Measurements from ENCODE around the gene RYR3. TPM values are rescaled to one million over a fixed set of nuclear protein-coding genes. Genes with fewer than 3 reads are reported as not detected.

The RYR3 gene
- total and polyA plus RNA-seq, 2 donors (not counting 1 experiment from before 2014, with no cell fraction given) = not detected

GRCh38 chr15:33844186-33844585, 533.4 kb downstream of the RYR3 start:
- H3K9me3 Mint-ChIP-seq (ENCODE audit: insufficient read depth) = no peaks in the 10 kb centered on the region
- H3K4me3 Mint-ChIP-seq = no peak overlapping the region
- Histone ChIP-seq H3K9ac (ENCODE audit: low read length) (no peak overlapping the region), H3K4me1 (ENCODE audit: control insufficient read depth in 2 of 2, insufficient read depth in 2 of 2, low read length in 2 of 2) (no peaks in the 10 kb centered on the region), H3K79me2 (ENCODE audit: control insufficient read depth, insufficient read depth, low read length) (no peaks in the 10 kb centered on the region), H2AFZ (ENCODE audit: insufficient read depth, low read depth, low read length, poor library complexity, severe bottlenecking) (no peak overlapping the region), H3K4me2 (replicated peaks; ENCODE audit: low read depth, low read length, poor library complexity, severe bottlenecking) (no peak overlapping the region), H3K27ac (ENCODE audit: low read length in 2 of 2) (no peak overlapping the region), H3K9me3 (ENCODE audit: control extremely low read depth in 1 of 3, control insufficient read depth in 2 of 3, insufficient read depth in 1 of 3, low read length in 2 of 3) (no peaks in the 10 kb centered on the region), H3K27me3 (replicated peaks in 1 of 4; ENCODE audit: control extremely low read depth in 1 of 4, control insufficient read depth in 3 of 4, insufficient read depth in 4 of 4, low read length in 3 of 4) (no peaks in the 10 kb centered on the region), H3K36me3 (replicated peaks in 1 of 2; ENCODE audit: control extremely low read depth in 1 of 2, control insufficient read depth in 1 of 2, extremely low read depth in 1 of 2, insufficient read depth in 2 of 2, low read length in 1 of 2) (no peaks in the 10 kb centered on the region), H4K20me1 (ENCODE audit: control insufficient read depth, insufficient read depth, low read length, poor library complexity, severe bottlenecking) (no peaks in the 10 kb centered on the region), H3K4me3 (ENCODE audit: control extremely low read depth in 1 of 5, extremely low read depth in 1 of 5, insufficient read depth in 1 of 5, low read depth in 2 of 5, low read length in 4 of 5) (no peak overlapping the region)
- no peak for TF ChIP-seq EZH2 (IDR thresholded peaks at IDR 0.05; ENCODE audit: borderline replicate concordance, insufficient read depth, low read depth, low read length, poor library complexity, severe bottlenecking)
- TF ChIP-seq, protein P1, sequence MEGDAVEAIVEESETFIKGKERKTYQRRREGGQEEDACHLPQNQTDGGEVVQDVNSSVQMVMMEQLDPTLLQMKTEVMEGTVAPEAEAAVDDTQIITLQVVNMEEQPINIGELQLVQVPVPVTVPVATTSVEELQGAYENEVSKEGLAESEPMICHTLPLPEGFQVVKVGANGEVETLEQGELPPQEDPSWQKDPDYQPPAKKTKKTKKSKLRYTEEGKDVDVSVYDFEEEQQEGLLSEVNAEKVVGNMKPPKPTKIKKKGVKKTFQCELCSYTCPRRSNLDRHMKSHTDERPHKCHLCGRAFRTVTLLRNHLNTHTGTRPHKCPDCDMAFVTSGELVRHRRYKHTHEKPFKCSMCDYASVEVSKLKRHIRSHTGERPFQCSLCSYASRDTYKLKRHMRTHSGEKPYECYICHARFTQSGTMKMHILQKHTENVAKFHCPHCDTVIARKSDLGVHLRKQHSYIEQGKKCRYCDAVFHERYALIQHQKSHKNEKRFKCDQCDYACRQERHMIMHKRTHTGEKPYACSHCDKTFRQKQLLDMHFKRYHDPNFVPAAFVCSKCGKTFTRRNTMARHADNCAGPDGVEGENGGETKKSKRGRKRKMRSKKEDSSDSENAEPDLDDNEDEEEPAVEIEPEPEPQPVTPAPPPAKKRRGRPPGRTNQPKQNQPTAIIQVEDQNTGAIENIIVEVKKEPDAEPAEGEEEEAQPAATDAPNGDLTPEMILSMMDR (IDR thresholded peaks at IDR 0.05) = no peak
- POLR2A ChIA-PET = no interaction called here
- H3K4me1 Mint-ChIP-seq = no peaks in the 10 kb centered on the region
- 96% methylated on average over 3 of the region's 4 CpGs for WGBS (ENCODE audit: insufficient coverage)
- ATAC-seq (ENCODE audit: low read depth) (no peak), DNase-seq (no peak)
- peaks cover 7% of the 10 kb centered on the region for H3K27me3 Mint-ChIP-seq
- intact Hi-C loops (cut with micrococcal nuclease) = no loop called here
- CTCF ChIA-PET = no interaction called here
- no peak overlapping the region for H3K27ac Mint-ChIP-seq

DNA sequence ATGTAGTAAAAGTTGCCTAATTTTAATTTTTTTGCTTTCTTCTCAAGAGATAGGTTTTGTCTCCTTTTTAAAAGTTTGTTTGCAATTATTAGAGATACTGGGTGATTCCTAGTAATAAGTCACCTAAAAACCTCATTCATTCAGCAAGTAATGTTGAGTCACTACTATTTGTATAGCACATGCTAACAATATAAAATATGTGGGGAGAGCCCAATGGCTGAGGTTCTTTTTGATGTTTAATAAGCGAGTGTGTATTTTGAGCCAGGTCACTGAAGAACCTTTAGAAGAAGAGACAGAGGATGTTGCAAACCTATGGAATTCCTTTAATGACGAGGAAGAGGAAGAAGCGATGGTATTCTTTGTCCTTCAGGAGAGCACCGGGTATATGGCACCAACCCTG, 533.8 kb downstream of the RYR3 start:
- H3K4me1 ChIP-seq (ENCODE audit: control insufficient read depth in 2 of 2, insufficient read depth in 2 of 2, low read length in 2 of 2) = no peaks in the 10 kb centered on the region
- intact Hi-C loops (cut with micrococcal nuclease) = no loop called here
- no peak overlapping the region for H3K27ac ChIP-seq (ENCODE audit: low read length in 2 of 2)
- DNase-seq (no peak), ATAC-seq (ENCODE audit: low read depth) (no peak)
- no peak overlapping the region for H3K4me3 ChIP-seq (ENCODE audit: control extremely low read depth in 1 of 5, extremely low read depth in 1 of 5, insufficient read depth in 1 of 5, low read depth in 2 of 5, low read length in 4 of 5)
- Mint-ChIP-seq H3K9me3 (ENCODE audit: insufficient read depth) (no peaks in the 10 kb centered on the region), H3K27me3 (peaks cover 5% of the 10 kb centered on the region), H3K4me1 (no peaks in the 10 kb centered on the region), H3K4me3 (no peak overlapping the region), H3K27ac (no peak overlapping the region)
- no peak overlapping the region for H3K4me2 ChIP-seq (replicated peaks; ENCODE audit: low read depth, low read length, poor library complexity, severe bottlenecking)
- no peaks in the 10 kb centered on the region for H3K79me2 ChIP-seq (ENCODE audit: control insufficient read depth, insufficient read depth, low read length)
- ChIA-PET CTCF (no interaction called here), POLR2A (no interaction called here)
- TF ChIP-seq, protein P1 (IDR thresholded peaks at IDR 0.05) = no peak
- no peak for TF ChIP-seq EZH2 (IDR thresholded peaks at IDR 0.05; ENCODE audit: borderline replicate concordance, insufficient read depth, low read depth, low read length, poor library complexity, severe bottlenecking)
- WGBS (ENCODE audit: insufficient coverage) = 100% methylated on average over 1 of the region's 4 CpGs
- H3K9me3 ChIP-seq (ENCODE audit: control extremely low read depth in 1 of 3, control insufficient read depth in 2 of 3, insufficient read depth in 1 of 3, low read length in 2 of 3) = no peaks in the 10 kb centered on the region
- H2AFZ ChIP-seq (ENCODE audit: insufficient read depth, low read depth, low read length, poor library complexity, severe bottlenecking) = no peak overlapping the region
- H3K27me3 ChIP-seq (replicated peaks in 1 of 4; ENCODE audit: control extremely low read depth in 1 of 4, control insufficient read depth in 3 of 4, insufficient read depth in 4 of 4, low read length in 3 of 4) = no peaks in the 10 kb centered on the region
- no peaks in the 10 kb centered on the region for H4K20me1 ChIP-seq (ENCODE audit: control insufficient read depth, insufficient read depth, low read length, poor library complexity, severe bottlenecking)
- H3K36me3 ChIP-seq (replicated peaks in 1 of 2; ENCODE audit: control extremely low read depth in 1 of 2, control insufficient read depth in 1 of 2, extremely low read depth in 1 of 2, insufficient read depth in 2 of 2, low read length in 1 of 2) = no peaks in the 10 kb centered on the region
- H3K9ac ChIP-seq (ENCODE audit: low read length) = no peak overlapping the region
